ENCODE measurements around the gene BCAS1.

Gene BCAS1

DNA sequence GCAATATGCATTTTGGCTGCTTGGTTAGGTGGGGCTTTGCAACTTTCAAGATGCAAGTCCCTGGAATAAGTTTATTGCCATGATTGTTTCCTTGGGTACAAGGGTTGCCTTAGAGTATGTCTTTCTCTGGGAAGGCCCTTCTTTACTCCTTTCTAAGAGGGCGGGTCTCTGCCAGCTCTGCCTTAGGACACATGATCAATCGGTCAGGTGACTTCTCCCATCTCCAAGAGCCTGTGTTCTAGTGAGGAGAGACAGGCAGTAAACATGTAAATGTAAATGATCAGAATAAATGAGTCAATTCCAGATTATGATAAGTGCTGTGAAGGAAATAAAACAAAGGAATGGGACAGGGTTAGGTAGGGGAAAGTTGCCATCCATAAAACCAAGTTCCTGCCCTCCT is 43.2 kb upstream of the BCAS1 start:
- Histone ChIP-seq H3K4me1 (ENCODE audit: low read length) (peaks cover 5% of the 10 kb centered on the region; the same call in 1 of the 2 replicates), H3K9ac (ENCODE audit: low read length) (no peak overlapping the region), H3K4me3 (ENCODE audit: low read length) (no peak overlapping the region), H3K4me2 (ENCODE audit: low read length) (no peak overlapping the region), H3K9me3 (ENCODE audit: insufficient read depth, low read length) (peaks cover 3% of the 10 kb centered on the region; the same call in 1 of the 2 replicates), H3K27me3 (ENCODE audit: low read depth, low read length) (no peaks in the 10 kb centered on the region), H3K79me2 (ENCODE audit: low read length) (no peaks in the 10 kb centered on the region), H2AFZ (ENCODE audit: low read depth, low read length) (no peak overlapping the region), H4K20me1 (ENCODE audit: insufficient read depth, low read length) (no peaks in the 10 kb centered on the region), H3K36me3 (replicated peaks; ENCODE audit: low read depth, low read length) (no peaks in the 10 kb centered on the region), H3K27ac (ENCODE audit: low read length) (no peak overlapping the region)
- no peak for TF ChIP-seq EZH2phosphoT487 (IDR thresholded peaks at IDR 0.05; ENCODE audit: low read depth)
- TF ChIP-seq, protein P1, sequence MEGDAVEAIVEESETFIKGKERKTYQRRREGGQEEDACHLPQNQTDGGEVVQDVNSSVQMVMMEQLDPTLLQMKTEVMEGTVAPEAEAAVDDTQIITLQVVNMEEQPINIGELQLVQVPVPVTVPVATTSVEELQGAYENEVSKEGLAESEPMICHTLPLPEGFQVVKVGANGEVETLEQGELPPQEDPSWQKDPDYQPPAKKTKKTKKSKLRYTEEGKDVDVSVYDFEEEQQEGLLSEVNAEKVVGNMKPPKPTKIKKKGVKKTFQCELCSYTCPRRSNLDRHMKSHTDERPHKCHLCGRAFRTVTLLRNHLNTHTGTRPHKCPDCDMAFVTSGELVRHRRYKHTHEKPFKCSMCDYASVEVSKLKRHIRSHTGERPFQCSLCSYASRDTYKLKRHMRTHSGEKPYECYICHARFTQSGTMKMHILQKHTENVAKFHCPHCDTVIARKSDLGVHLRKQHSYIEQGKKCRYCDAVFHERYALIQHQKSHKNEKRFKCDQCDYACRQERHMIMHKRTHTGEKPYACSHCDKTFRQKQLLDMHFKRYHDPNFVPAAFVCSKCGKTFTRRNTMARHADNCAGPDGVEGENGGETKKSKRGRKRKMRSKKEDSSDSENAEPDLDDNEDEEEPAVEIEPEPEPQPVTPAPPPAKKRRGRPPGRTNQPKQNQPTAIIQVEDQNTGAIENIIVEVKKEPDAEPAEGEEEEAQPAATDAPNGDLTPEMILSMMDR (IDR thresholded peaks at IDR 0.05; ENCODE audit: low read depth, low read length), result no peak

DNA sequence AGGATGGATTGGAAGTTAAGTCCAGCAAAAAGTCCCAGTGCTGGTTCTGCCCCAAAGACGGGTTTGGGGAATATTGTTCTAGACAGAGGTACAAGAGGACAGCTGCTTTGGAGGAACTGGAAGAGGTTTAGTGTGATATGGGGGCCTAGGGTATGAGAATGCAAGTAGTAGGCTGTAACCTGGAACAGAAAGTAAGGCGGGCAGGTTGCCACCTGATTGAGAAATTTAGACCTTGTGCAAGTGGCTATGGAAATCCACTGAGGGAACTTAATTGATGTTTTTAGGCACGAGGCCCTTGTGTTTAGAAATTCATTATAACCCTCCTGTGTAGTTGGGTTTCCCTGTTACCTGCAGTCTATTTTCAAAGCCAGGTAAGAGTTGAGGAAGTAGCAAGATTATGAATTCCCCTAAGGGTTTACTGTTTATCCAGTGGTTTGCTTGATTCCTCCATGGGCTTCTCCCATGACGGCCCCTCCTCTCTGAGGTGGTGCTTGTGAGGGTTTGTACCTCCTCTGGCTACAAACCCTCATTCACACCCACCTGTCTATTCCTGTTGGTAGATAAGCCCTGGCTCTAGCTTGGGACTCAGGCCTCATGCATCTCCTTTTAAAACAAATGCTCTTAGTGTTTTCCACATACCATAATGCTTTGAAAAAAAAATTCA is 42.0 kb upstream of the BCAS1 start:
- Histone ChIP-seq H3K9ac (ENCODE audit: low read length) (no peak overlapping the region), H3K4me1 (ENCODE audit: low read length) (peaks cover 5% of the 10 kb centered on the region; the same call in 1 of the 2 replicates), H2AFZ (ENCODE audit: low read depth, low read length) (no peak overlapping the region), H3K4me2 (ENCODE audit: low read length) (no peak overlapping the region), H3K4me3 (ENCODE audit: low read length) (no peak overlapping the region), H3K36me3 (replicated peaks; ENCODE audit: low read depth, low read length) (no peaks in the 10 kb centered on the region), H3K79me2 (ENCODE audit: low read length) (no peaks in the 10 kb centered on the region), H4K20me1 (ENCODE audit: insufficient read depth, low read length) (no peaks in the 10 kb centered on the region), H3K27me3 (ENCODE audit: low read depth, low read length) (no peaks in the 10 kb centered on the region), H3K27ac (ENCODE audit: low read length) (no peak overlapping the region), H3K9me3 (ENCODE audit: insufficient read depth, low read length) (peaks cover 3% of the 10 kb centered on the region; the same call in 1 of the 2 replicates)
- TF ChIP-seq, protein P1 (IDR thresholded peaks at IDR 0.05; ENCODE audit: low read depth, low read length), result no peak
- no peak for TF ChIP-seq EZH2phosphoT487 (IDR thresholded peaks at IDR 0.05; ENCODE audit: low read depth)

DNA sequence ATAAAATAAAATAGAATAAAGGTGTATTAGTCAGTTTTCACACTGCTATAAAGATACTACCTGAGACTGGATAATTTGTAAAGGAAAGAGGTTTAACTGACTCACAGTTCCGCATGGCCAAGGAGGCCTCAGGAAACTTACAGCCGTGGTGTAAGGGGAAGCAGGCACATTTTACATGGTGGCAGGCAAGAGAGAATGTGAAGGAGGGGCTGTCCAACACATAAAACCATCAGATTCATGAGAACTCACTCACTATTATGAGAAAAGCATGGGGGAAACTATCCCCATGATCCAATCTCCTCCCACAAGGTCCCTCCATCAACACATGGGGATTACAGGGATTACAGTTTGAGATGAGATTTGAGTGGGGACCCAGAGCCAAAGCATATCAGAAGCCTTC is 41.1 kb upstream of the BCAS1 start:
- Histone ChIP-seq H3K27ac (ENCODE audit: low read length) (no peak overlapping the region), H3K36me3 (replicated peaks; ENCODE audit: low read depth, low read length) (no peaks in the 10 kb centered on the region), H3K9me3 (ENCODE audit: insufficient read depth, low read length) (peaks cover 3% of the 10 kb centered on the region; the same call in 1 of the 2 replicates), H2AFZ (ENCODE audit: low read depth, low read length) (no peak overlapping the region), H3K4me3 (ENCODE audit: low read length) (no peak overlapping the region), H3K27me3 (ENCODE audit: low read depth, low read length) (no peaks in the 10 kb centered on the region), H3K4me1 (ENCODE audit: low read length) (peaks cover 5% of the 10 kb centered on the region; the same call in 1 of the 2 replicates), H3K9ac (ENCODE audit: low read length) (no peak overlapping the region), H4K20me1 (ENCODE audit: insufficient read depth, low read length) (no peaks in the 10 kb centered on the region), H3K4me2 (ENCODE audit: low read length) (no peak overlapping the region), H3K79me2 (ENCODE audit: low read length) (no peaks in the 10 kb centered on the region)
- TF ChIP-seq EZH2phosphoT487 (IDR thresholded peaks at IDR 0.05; ENCODE audit: low read depth), result no peak
- TF ChIP-seq, protein P1 (IDR thresholded peaks at IDR 0.05; ENCODE audit: low read depth, low read length), result no peak

DNA sequence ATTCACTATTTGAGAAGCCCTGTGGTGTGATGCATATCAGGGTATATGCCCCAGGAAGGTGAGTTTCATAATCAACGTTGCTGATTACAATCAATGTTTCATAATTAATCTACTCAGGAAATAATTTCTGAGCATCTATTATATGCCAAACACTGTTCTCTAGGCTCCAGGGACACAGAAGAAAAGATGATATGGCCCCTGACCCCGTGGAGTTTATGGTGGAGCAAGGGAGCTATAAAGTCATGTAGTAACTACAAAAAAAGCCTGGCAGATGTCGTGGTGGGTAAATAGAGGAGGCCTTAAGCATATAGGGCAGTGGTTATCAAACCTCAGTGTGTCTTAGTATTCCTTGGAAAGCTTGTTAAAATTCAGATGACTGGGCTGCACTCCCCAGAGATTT is 40.1 kb upstream of the BCAS1 start:
- no peaks in the 10 kb centered on the region for H4K20me1 ChIP-seq (ENCODE audit: insufficient read depth, low read length)
- no peak overlapping the region for H3K9ac ChIP-seq (ENCODE audit: low read length)
- H3K27ac ChIP-seq (ENCODE audit: low read length), result no peak overlapping the region
- H3K27me3 ChIP-seq (ENCODE audit: low read depth, low read length), result no peaks in the 10 kb centered on the region
- no peaks in the 10 kb centered on the region for H3K36me3 ChIP-seq (replicated peaks; ENCODE audit: low read depth, low read length)
- H3K4me3 ChIP-seq (ENCODE audit: low read length), result no peak overlapping the region
- no peak overlapping the region for H2AFZ ChIP-seq (ENCODE audit: low read depth, low read length)
- H3K9me3 ChIP-seq (ENCODE audit: insufficient read depth, low read length), result peaks cover 3% of the 10 kb centered on the region; the same call in 1 of the 2 replicates
- no peak for TF ChIP-seq EZH2phosphoT487 (IDR thresholded peaks at IDR 0.05; ENCODE audit: low read depth)
- TF ChIP-seq, protein P1 (IDR thresholded peaks at IDR 0.05; ENCODE audit: low read depth, low read length), result no peak
- no peak overlapping the region for H3K4me2 ChIP-seq (ENCODE audit: low read length)
- H3K4me1 ChIP-seq (ENCODE audit: low read length), result peaks cover 8% of the 10 kb centered on the region
- no peaks in the 10 kb centered on the region for H3K79me2 ChIP-seq (ENCODE audit: low read length)

Data from OCI-LY3 (cell line).